Measurements from ENCODE around the gene MDM4.

- TF ChIP-seq CTCF (IDR thresholded peaks at IDR 0.05) (no peak), POLR2A (IDR thresholded peaks at IDR 0.05) (no peak)
These were observed 39.6 kb upstream of the MDM4 start for GRCh38 chr1:204476563-204476962.
